LNCaP clone FGC (cell line): Measurements from ENCODE around the gene SMIM35.

Experiments used
- DNase-seq: peaks from one replicate; pipeline ENCODE4 v3.0.0-alpha.2; 2011; ENCODE audit warnings: low read depth
- H3K4me3 ChIP-seq: 2 replicates; pipeline ENCODE4 v1.5.1; 2011; ENCODE audit warnings: mild to moderate bottlenecking, low read depth, low read length, control low read depth
- TF ChIP-seq, protein P1 (sequence below): IDR thresholded peaks from 2 replicates; pipeline ENCODE4 v1.5.1; 2012; ENCODE audit warnings: mild to moderate bottlenecking; ENCODE audit not compliant: control insufficient read depth, insufficient read depth; ENCODE audit errors: extremely low read depth

Gene SMIM35

GRCh38 chr11:118002010-118002540 is 84.7 kb downstream of the SMIM35 start:
- TF ChIP-seq, protein P1, sequence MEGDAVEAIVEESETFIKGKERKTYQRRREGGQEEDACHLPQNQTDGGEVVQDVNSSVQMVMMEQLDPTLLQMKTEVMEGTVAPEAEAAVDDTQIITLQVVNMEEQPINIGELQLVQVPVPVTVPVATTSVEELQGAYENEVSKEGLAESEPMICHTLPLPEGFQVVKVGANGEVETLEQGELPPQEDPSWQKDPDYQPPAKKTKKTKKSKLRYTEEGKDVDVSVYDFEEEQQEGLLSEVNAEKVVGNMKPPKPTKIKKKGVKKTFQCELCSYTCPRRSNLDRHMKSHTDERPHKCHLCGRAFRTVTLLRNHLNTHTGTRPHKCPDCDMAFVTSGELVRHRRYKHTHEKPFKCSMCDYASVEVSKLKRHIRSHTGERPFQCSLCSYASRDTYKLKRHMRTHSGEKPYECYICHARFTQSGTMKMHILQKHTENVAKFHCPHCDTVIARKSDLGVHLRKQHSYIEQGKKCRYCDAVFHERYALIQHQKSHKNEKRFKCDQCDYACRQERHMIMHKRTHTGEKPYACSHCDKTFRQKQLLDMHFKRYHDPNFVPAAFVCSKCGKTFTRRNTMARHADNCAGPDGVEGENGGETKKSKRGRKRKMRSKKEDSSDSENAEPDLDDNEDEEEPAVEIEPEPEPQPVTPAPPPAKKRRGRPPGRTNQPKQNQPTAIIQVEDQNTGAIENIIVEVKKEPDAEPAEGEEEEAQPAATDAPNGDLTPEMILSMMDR = no peak
- no peak overlapping the region for H3K4me3 ChIP-seq
- no peak for DNase-seq

GRCh38 chr11:118001494-118001971 is 85.2 kb downstream of the SMIM35 start:
- no peak overlapping the region for H3K4me3 ChIP-seq
- no peak for DNase-seq
- TF ChIP-seq, protein P1 = no peak

DNA sequence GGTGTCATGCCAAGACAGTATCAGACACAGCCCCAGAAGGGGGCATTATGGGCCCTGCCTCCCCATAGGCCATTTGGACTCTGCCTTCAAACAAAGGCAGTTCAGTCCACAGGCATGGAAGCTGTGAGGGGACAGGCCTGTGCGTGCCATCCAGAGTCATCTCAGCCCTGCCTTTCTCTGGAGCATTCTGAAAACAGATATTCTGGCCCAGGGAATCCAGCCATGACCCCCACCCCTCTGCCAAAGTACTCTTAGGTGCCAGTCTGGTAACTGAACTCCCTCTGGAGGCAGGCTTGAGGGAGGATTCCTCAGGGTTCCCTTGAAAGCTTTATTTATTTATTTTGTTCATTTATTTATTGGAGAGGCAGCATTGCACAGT is 85.9 kb downstream of the SMIM35 start:
- no peak for DNase-seq
- TF ChIP-seq, protein P1 = no peak
- no peak overlapping the region for H3K4me3 ChIP-seq

GRCh38 chr11:118000067-118000849 is 86.5 kb downstream of the SMIM35 start:
- no peak overlapping the region for H3K4me3 ChIP-seq
- no peak for DNase-seq
- TF ChIP-seq, protein P1 = no peak

DNA sequence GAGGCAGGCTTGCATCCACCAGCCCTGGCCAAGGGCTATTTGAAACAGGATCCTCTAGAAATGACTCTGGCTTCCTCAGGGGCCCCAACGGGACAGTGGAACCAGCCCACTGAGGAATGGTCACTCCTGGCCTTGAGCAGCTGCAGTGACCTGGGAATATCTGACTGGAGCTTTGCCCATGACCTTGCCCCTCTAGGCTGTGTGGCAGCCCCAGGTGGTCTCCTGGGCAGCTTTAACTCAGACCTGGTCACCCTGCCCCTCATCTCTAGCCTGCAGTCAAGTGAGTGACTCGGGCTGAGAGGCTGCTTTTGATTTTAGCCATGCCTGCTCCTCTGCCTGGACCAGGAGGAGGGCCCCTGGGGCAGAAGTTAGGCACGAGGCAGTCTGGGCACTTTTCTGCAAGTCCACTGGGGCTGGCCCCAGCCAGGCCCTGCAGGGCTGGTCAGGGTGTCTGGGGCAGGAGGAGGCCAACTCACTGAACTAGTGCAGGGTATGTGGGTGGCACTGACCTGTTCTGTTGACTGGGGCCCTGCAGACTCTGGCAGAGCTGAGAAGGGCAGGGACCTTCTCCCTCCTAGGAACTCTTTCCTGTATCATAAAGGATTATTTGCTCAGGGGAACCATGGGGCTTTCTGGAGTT is 87.3 kb downstream of the SMIM35 start:
- H3K4me3 ChIP-seq = no peak overlapping the region

DNA sequence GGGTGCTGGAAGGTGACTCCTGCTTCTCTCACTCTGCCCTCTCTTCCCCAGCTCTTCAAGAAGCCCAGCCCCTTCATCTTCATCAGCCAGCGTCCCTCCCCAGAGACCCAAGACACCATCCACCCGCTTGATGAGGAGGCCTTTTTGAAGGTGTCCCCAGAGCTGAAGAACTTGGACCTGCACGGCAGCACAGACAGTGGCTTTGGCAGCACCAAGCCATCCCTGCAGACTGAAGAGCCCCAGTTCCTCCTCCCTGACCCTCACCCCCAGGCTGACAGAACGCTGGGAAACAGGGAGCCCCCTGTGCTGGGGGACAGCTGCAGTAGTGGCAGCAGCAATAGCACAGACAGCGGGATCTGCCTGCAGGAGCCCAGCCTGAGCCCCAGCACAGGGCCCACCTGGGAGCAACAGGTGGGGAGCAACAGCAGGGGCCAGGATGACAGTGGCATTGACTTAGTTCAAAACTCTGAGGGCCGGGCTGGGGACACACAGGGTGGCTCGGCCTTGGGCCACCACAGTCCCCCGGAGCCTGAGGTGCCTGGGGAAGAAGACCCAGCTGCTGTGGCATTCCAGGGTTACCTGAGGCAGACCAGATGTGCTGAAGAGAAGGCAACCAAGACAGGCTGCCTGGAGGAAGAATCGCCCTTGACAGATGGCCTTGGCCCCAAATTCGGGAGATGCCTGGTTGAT is 88.0 kb downstream of the SMIM35 start:
- H3K4me3 ChIP-seq = no peak overlapping the region
- no peak for DNase-seq
- TF ChIP-seq, protein P1 = no peak

More for the DNA sequence above, 87.3 kb downstream of the SMIM35 start:
- TF ChIP-seq, protein P1 = no peak
- DNase-seq = no peak
